ENCODE measurements around the gene FRYL.
"Not testable (repeated sequence)": the region's sequence is repeated elsewhere in the genome, so short reads cannot be mapped to it uniquely, and the experiment has no call there.

Gene FRYL

GRCh38 chr4:48748949-48749596, 31.0 kb downstream of the FRYL start:
- Histone ChIP-seq H3K4me2 (ENCODE audit: low read length) (no peak overlapping the region), H3K9me2 (ENCODE audit: low read depth, low read length) (no peaks in the 10 kb centered on the region), H2AFZ (ENCODE audit: low read length) (no peak overlapping the region), H3K9me3 (ENCODE audit: low read length) (peaks cover 1% of the 10 kb centered on the region; the same call in 1 of the 2 replicates), H4K20me1 (ENCODE audit: insufficient read depth, low read length) (0 out of 2 replicates have a peak, but pooled peaks cover 3% of the 10 kb centered on the region), H3K36me3 (ENCODE audit: insufficient read depth, low read length) (no peaks in the 10 kb centered on the region), H3K27me3 (ENCODE audit: insufficient read depth, low read length) (no peaks in the 10 kb centered on the region), H3K9ac (ENCODE audit: low read length) (no peak overlapping the region), H3K4me1 (ENCODE audit: insufficient read depth, low read length, severe bottlenecking) (peaks cover 8% of the 10 kb centered on the region), H3F3A (ENCODE audit: insufficient read depth, low read length) (no peaks in the 10 kb centered on the region), H3K79me2 (ENCODE audit: insufficient read depth, low read length) (peaks cover 87% of the 10 kb centered on the region), H3K4me3 (ENCODE audit: low read depth, low read length, poor library complexity, severe bottlenecking) (no peak overlapping the region), H3K27ac (ENCODE audit: low read depth, low read length, poor library complexity, severe bottlenecking) (no peak overlapping the region)
- no peak for TF ChIP-seq CTCF (IDR thresholded peaks at IDR 0.05; ENCODE audit: low read length)
- no peak for TF ChIP-seq EZH2 (IDR thresholded peaks at IDR 0.05; ENCODE audit: borderline replicate concordance, low read length)

- H3F3A ChIP-seq (ENCODE audit: insufficient read depth, low read length) = 0 out of 2 replicates have a peak, but pooled peaks cover 3% of the 10 kb centered on the region
- H3K4me3 ChIP-seq (ENCODE audit: low read depth, low read length, poor library complexity, severe bottlenecking) = no peak overlapping the region
- no peak overlapping the region for H2AFZ ChIP-seq (ENCODE audit: low read length)
- H3K9me2 ChIP-seq (ENCODE audit: low read depth, low read length) = no peaks in the 10 kb centered on the region
- H3K27me3 ChIP-seq (ENCODE audit: insufficient read depth, low read length) = no peaks in the 10 kb centered on the region
- no peaks in the 10 kb centered on the region for H3K36me3 ChIP-seq (ENCODE audit: insufficient read depth, low read length)
- TF ChIP-seq CTCF (IDR thresholded peaks at IDR 0.05; ENCODE audit: low read length) = no peak
- TF ChIP-seq EZH2 (IDR thresholded peaks at IDR 0.05; ENCODE audit: borderline replicate concordance, low read length) = no peak
- H3K4me2 ChIP-seq (ENCODE audit: low read length) = no peak overlapping the region
- peaks cover 90% of the 10 kb centered on the region for H3K79me2 ChIP-seq (ENCODE audit: insufficient read depth, low read length)
- H3K27ac ChIP-seq (ENCODE audit: low read depth, low read length, poor library complexity, severe bottlenecking) = peak overlapping the region; percentile 35
- H3K4me1 ChIP-seq (ENCODE audit: insufficient read depth, low read length, severe bottlenecking) = peaks cover 14% of the 10 kb centered on the region
- 0 out of 2 replicates have a peak, but pooled peaks cover 3% of the 10 kb centered on the region for H4K20me1 ChIP-seq (ENCODE audit: insufficient read depth, low read length)
- H3K9ac ChIP-seq (ENCODE audit: low read length) = no peak overlapping the region
- no peaks in the 10 kb centered on the region for H3K9me3 ChIP-seq (ENCODE audit: low read length)
Measured at GRCh38 chr4:48746608-48747362, 33.3 kb downstream of the FRYL start.

GRCh38 chr4:48745223-48745622, 34.9 kb downstream of the FRYL start:
- H3K9me2 ChIP-seq (ENCODE audit: low read depth, low read length); H4K20me1 ChIP-seq (ENCODE audit: insufficient read depth, low read length); H3K27me3 ChIP-seq (ENCODE audit: insufficient read depth, low read length); H2AFZ ChIP-seq (ENCODE audit: low read length); H3K9me3 ChIP-seq (ENCODE audit: low read length); H3K4me2 ChIP-seq (ENCODE audit: low read length); H3K27ac ChIP-seq (ENCODE audit: low read depth, low read length, poor library complexity, severe bottlenecking); H3K9ac ChIP-seq (ENCODE audit: low read length); H3K4me3 ChIP-seq (ENCODE audit: low read depth, low read length, poor library complexity, severe bottlenecking); H3F3A ChIP-seq (ENCODE audit: insufficient read depth, low read length); H3K36me3 ChIP-seq (ENCODE audit: insufficient read depth, low read length): not testable (repeated sequence)
- H3K4me1 ChIP-seq (ENCODE audit: insufficient read depth, low read length, severe bottlenecking) = peaks cover 21% of the 10 kb centered on the region
- H3K79me2 ChIP-seq (ENCODE audit: insufficient read depth, low read length) = peaks cover 86% of the 10 kb centered on the region

All from OCI-LY1 (cell line).